Stimulated activated CD4-positive, alpha-beta T cell treated with anti-CD3 and anti-CD28 coated beads, TNF-alpha, amount 100 ng/mL, for 48 hours (primary cell): Measurements from ENCODE around the gene RPIA.
"Not testable (repeated sequence)": the region's sequence is repeated elsewhere in the genome, so short reads cannot be mapped to it uniquely, and the experiment has no call there.

Source experiments
- DNase-seq, 3 donors: peaks; one replicate each; pipeline ENCODE4 v3.0.0-alpha.2; 2020; ENCODE audit warnings: low read depth in 3 of 3

The RPIA gene

GRCh38 chr2:88773233-88774028 is 82.0 kb downstream of the RPIA start:
- not testable (repeated sequence) for DNase-seq

GRCh38 chr2:88789213-88789612 is 97.7 kb downstream of the RPIA start:
- DNase-seq: not testable (repeated sequence)

- DNase-seq: not testable (repeated sequence)
These were observed 104.5 kb downstream of the RPIA start for GRCh38 chr2:88795932-88796331.

GRCh38 chr2:88796523-88796922 is 105.0 kb downstream of the RPIA start:
- DNase-seq: not testable (repeated sequence)

GRCh38 chr2:88797164-88797563 is 105.7 kb downstream of the RPIA start:
- not testable (repeated sequence) for DNase-seq
